H1 (cell line): Measurements from ENCODE around the gene KRT3. TPM values are rescaled to one million over a fixed set of nuclear protein-coding genes. Genes with fewer than 3 reads are reported as not detected.

Source experiments
- CTCF ChIA-PET: fragments of 300-600 bp; sonication (Branson Sonifier 250); formaldehyde crosslinking; loops from one replicate; lab custom pipeline; 2021; ENCODE audit not compliant: partially characterized antibody; lab: Charles Lee
- POLR2A ChIA-PET: fragments of 300-600 bp; sonication (Branson Sonifier 250); formaldehyde crosslinking; loops from one replicate; lab custom pipeline; 2021; ENCODE audit warnings: inconsistent platforms; ENCODE audit not compliant: partially characterized antibody; lab: Charles Lee
- DNase-seq, 2 experiments: peaks; one replicate each; pipeline versions ENCODE4 v3.0.0 to v3.0.0-alpha.2; 2010 to 2022; ENCODE audit warnings: low spot score in 2 of 2, low read depth in 1 of 2, mixed read lengths in 1 of 2
- FAIRE-seq: peaks from 2 replicates; lab custom pipeline; 2011; peaks lifted over from hg19 to GRCh38; lab: Jason Lieb, UNC
- H2AFZ ChIP-seq: 2 replicates; pipeline ENCODE4 v1.8.1; 2012; ENCODE audit warnings: low read length, inconsistent platforms
- H2AK5ac ChIP-seq: 2 replicates; pipeline ENCODE4 v1.6.1; 2013; ENCODE audit warnings: low read depth, low read length
- H2BK120ac ChIP-seq: replicated peaks from 2 replicates; pipeline ENCODE3; 2013; ENCODE audit warnings: low read depth, low read length, inconsistent platforms
- H2BK12ac ChIP-seq: 2 replicates; pipeline ENCODE4 v1.6.1; 2013; ENCODE audit warnings: low read depth, low read length
- H2BK15ac ChIP-seq: 2 replicates; pipeline ENCODE4 v1.6.1; 2013; ENCODE audit warnings: low read length
- H2BK20ac ChIP-seq: 2 replicates; pipeline ENCODE4 v1.6.1; 2013; ENCODE audit warnings: low read length
- H2BK5ac ChIP-seq: 2 replicates; pipeline ENCODE4 v1.6.1; 2013; ENCODE audit warnings: low read depth, low read length
- H3K14ac ChIP-seq: 2 replicates; pipeline ENCODE4 v1.6.1; 2013; ENCODE audit warnings: inconsistent platforms; ENCODE audit not compliant: insufficient read length
- H3K18ac ChIP-seq: 2 replicates; pipeline ENCODE4 v1.6.1; 2013; ENCODE audit warnings: low read length; ENCODE audit errors: extremely low read depth
- H3K23ac ChIP-seq: 2 replicates; pipeline ENCODE4 v1.6.1; 2013; ENCODE audit warnings: inconsistent platforms; ENCODE audit not compliant: insufficient read length
- H3K23me2 ChIP-seq: 2 replicates; pipeline ENCODE4 v1.6.1; 2013; ENCODE audit warnings: low read depth, low read length
- H3K27ac ChIP-seq: 2 replicates; pipeline ENCODE4 v1.6.1; 2011; ENCODE audit warnings: low read depth, low read length, inconsistent platforms
- H3K27me3 ChIP-seq, 4 experiments: replicated peaks in 1 of 4; 1 replicate in 1 of 4; 2 replicates in 3 of 4; pipeline versions ENCODE4 v1.6.1 to v1.8.1; 2011 to 2013; ENCODE audit warnings: low read length in 3 of 4, mild to moderate bottlenecking in 3 of 4, inconsistent platforms in 2 of 4, mixed read lengths in 2 of 4, moderate library complexity in 1 of 4; ENCODE audit not compliant: control insufficient read depth in 3 of 4, insufficient read depth in 3 of 4; ENCODE audit errors: extremely low read depth in 1 of 4
- H3K36me3 ChIP-seq, 4 experiments: 2 replicates each; pipeline versions ENCODE4 v1.6.1 to v1.8.1; 2011 to 2013; ENCODE audit warnings: mild to moderate bottlenecking in 4 of 4, low read length in 3 of 4, moderate library complexity in 2 of 4, control low read depth in 1 of 4, inconsistent platforms in 1 of 4; ENCODE audit not compliant: insufficient read depth in 4 of 4, control insufficient read depth in 2 of 4
- H3K4ac ChIP-seq: replicated peaks from 2 replicates; pipeline ENCODE3; 2013; ENCODE audit warnings: low read length, low read depth, mixed read lengths, inconsistent platforms; ENCODE audit not compliant: insufficient read length
- H3K4me1 ChIP-seq, 4 experiments: replicated peaks in 1 of 4; 1 replicate in 1 of 4; 2 replicates in 3 of 4; pipeline versions ENCODE4 v1.6.1 to v1.8.1; 2011 to 2013; ENCODE audit warnings: low read length in 3 of 4, inconsistent platforms in 2 of 4, mixed read lengths in 1 of 4; ENCODE audit not compliant: insufficient read depth in 4 of 4, control insufficient read depth in 3 of 4
- H3K4me2 ChIP-seq, 2 experiments: 2 replicates each; pipeline versions ENCODE4 v1.6.1 to v1.8.1; 2011 to 2013; ENCODE audit warnings: low read depth in 2 of 2, low read length in 2 of 2, control low read depth in 1 of 2, inconsistent platforms in 1 of 2, mild to moderate bottlenecking in 1 of 2; ENCODE audit not compliant: insufficient read depth in 1 of 2
- H3K4me3 ChIP-seq, 4 experiments: fragments of 200-600, 300-600 bp in 1 of 4; sonication (generic), shearing (Covaris generic), sonication (Bioruptor Twin) in 1 of 4; 2 replicates each; pipeline versions ENCODE4 v1.5.1 to v1.8.1; 2011 to 2016; ENCODE audit warnings: low read length in 4 of 4, low read depth in 3 of 4, control low read depth in 2 of 4, inconsistent platforms in 2 of 4, mild to moderate bottlenecking in 2 of 4, mixed read lengths in 1 of 4, moderate library complexity in 1 of 4; ENCODE audit not compliant: insufficient read depth in 2 of 4; ENCODE audit errors: extremely low read depth in 1 of 4
- H3K56ac ChIP-seq: replicated peaks from 2 replicates; pipeline ENCODE3; 2013; ENCODE audit warnings: low read depth, mild to moderate bottlenecking, mixed read lengths, low read length, inconsistent platforms; ENCODE audit not compliant: insufficient read length
- H3K79me1 ChIP-seq: 2 replicates; pipeline ENCODE4 v1.6.1; 2013; ENCODE audit warnings: low read depth, low read length, control low read depth
- H3K79me2 ChIP-seq, 2 experiments: 2 replicates each; pipeline versions ENCODE4 v1.6.1 to v1.8.1; 2012 to 2013; ENCODE audit warnings: low read length in 2 of 2, mild to moderate bottlenecking in 2 of 2, inconsistent platforms in 1 of 2; ENCODE audit not compliant: insufficient read depth in 2 of 2, control insufficient read depth in 1 of 2
- H3K9ac ChIP-seq, 4 experiments: replicated peaks in 1 of 4; 1 replicate in 1 of 4; 2 replicates in 3 of 4; pipeline versions ENCODE4 v1.6.1 to v1.8.1; 2011 to 2013; ENCODE audit warnings: low read depth in 3 of 4, low read length in 3 of 4, control low read depth in 2 of 4, mild to moderate bottlenecking in 2 of 4, moderate library complexity in 2 of 4, inconsistent platforms in 1 of 4; ENCODE audit errors: extremely low read depth in 1 of 4
- H3K9me3 ChIP-seq, 2 experiments: 2 replicates each; pipeline versions ENCODE4 v1.6.1 to v1.8.1; 2012 to 2013; ENCODE audit warnings: mild to moderate bottlenecking in 2 of 2, moderate library complexity in 2 of 2, control low read depth in 1 of 2, inconsistent platforms in 1 of 2, low read depth in 1 of 2, low read length in 1 of 2, mixed read lengths in 1 of 2; ENCODE audit not compliant: insufficient read depth in 2 of 2
- H4K20me1 ChIP-seq, 2 experiments: replicated peaks in 1 of 2; 2 replicates each; pipeline versions ENCODE3 to v1.8.1; 2011 to 2013; ENCODE audit warnings: inconsistent platforms in 2 of 2, low read length in 2 of 2, mild to moderate bottlenecking in 1 of 2; ENCODE audit not compliant: insufficient read depth in 2 of 2, control insufficient read depth in 1 of 2
- H4K5ac ChIP-seq: 2 replicates; pipeline ENCODE4 v1.6.1; 2013; ENCODE audit warnings: low read length, low read depth, mixed read lengths, inconsistent platforms; ENCODE audit not compliant: insufficient read length
- H4K8ac ChIP-seq: 2 replicates; pipeline ENCODE4 v1.8.0; 2013; ENCODE audit warnings: mild to moderate bottlenecking, moderate library complexity, low read length, inconsistent platforms; ENCODE audit not compliant: insufficient read depth; ENCODE audit errors: extremely low read depth
- H4K91ac ChIP-seq: replicated peaks from 2 replicates; pipeline ENCODE3; 2013; ENCODE audit warnings: low read length, mixed read lengths, inconsistent platforms; ENCODE audit not compliant: insufficient read length
- CHD2 ChIP-seq: IDR thresholded peaks from 2 replicates; pipeline ENCODE4 v1.6.1; 2012; ENCODE audit warnings: low read length, improper control_type of control experiment
- CTBP2 ChIP-seq: IDR thresholded peaks from 2 replicates; pipeline ENCODE4 v1.7.0; 2011; ENCODE audit warnings: borderline replicate concordance, mild to moderate bottlenecking, moderate library complexity, mixed read lengths, low read length; ENCODE audit not compliant: insufficient read depth, insufficient read length
- EP300 ChIP-seq, 2 experiments: IDR thresholded peaks; 1 replicate in 1 of 2; 2 replicates in 1 of 2; pipeline ENCODE4 v1.6.1; 2011 to 2012; ENCODE audit warnings: low read depth in 2 of 2, low read length in 2 of 2, mild to moderate bottlenecking in 2 of 2, borderline replicate concordance in 1 of 2, inconsistent platforms in 1 of 2, moderate library complexity in 1 of 2
- GABPA ChIP-seq: IDR thresholded peaks from 2 replicates; pipeline ENCODE4 v1.6.1; 2011; ENCODE audit warnings: mild to moderate bottlenecking, low read length, moderate library complexity, borderline replicate concordance; ENCODE audit not compliant: insufficient read depth
- JUN ChIP-seq: IDR thresholded peaks from 2 replicates; pipeline ENCODE4 v1.6.1; 2011; ENCODE audit warnings: low read depth, mild to moderate bottlenecking, improper control_type of control experiment, low read length
- KDM1A ChIP-seq: fragments of 200-600, 300-600 bp; sonication (generic); IDR thresholded peaks from 2 replicates; pipeline ENCODE4 v1.7.1; 2016; ENCODE audit warnings: mild to moderate bottlenecking, low read length, borderline replicate concordance
- MAFK ChIP-seq: IDR thresholded peaks from 2 replicates; pipeline ENCODE4 v1.6.1; 2012; ENCODE audit warnings: low read depth, mild to moderate bottlenecking, improper control_type of control experiment, low read length
- PHF8 ChIP-seq: fragments of 200-600 bp; sonication (generic); conservative IDR thresholded peaks from 2 replicates; pipeline ENCODE4 v1.7.1; 2012; ENCODE audit warnings: low read depth, mild to moderate bottlenecking, inconsistent platforms, low read length, moderate library complexity
- SIX5 ChIP-seq: IDR thresholded peaks from 2 replicates; pipeline ENCODE4 v1.6.1; 2011; ENCODE audit warnings: mild to moderate bottlenecking, low read depth, low read length
- SP1 ChIP-seq: IDR thresholded peaks from 2 replicates; pipeline ENCODE4 v1.6.1; 2011; ENCODE audit warnings: low read depth, low read length
- WGBS, 2 experiments: shearing (Covaris generic) in 1 of 2; methylation state at CpG; one replicate each; pipeline versions ENCODE4 v1.1.6 to v1.1.7; 2013 to 2015; ENCODE audit warnings: low lambda C conversion rate in 2 of 2, mixed read lengths in 2 of 2, inconsistent platforms in 1 of 2, low coverage in 1 of 2, missing lambda C conversion rate in 1 of 2; ENCODE audit not compliant: insufficient replicate concordance in 2 of 2, insufficient coverage in 1 of 2, insufficient read length in 1 of 2; ENCODE audit errors: extremely low coverage in 1 of 2, missing lambda C conversion rate in 1 of 2; 5-methylcytosine and 5-hydroxymethylcytosine counted together
- polyA plus RNA-seq, 7 experiments: library from polyadenylated mRNA; depleted of rRNA in 3 of 7; stranded (reverse) in 5 of 7; unstranded in 2 of 7; fragments of >200 nt in 5 of 7; fragments of 200-250 nt in 2 of 7; gene quantifications; 1 replicate in 5 of 7; 2 replicates in 1 of 7; 4 replicates in 1 of 7; pipeline versions ENCODE4 v1.2.1 to v1.2.3, GENCODE V29; 2011 to 2013; ENCODE audit warnings: missing spikeins in 2 of 7, mixed read lengths in 2 of 7
- total RNA-seq: library from RNA; stranded (reverse); fragmentation: NEBNext Ultra II Directional; extraction: Animal tissue kit (Norgen Biotek cat#: 25700); gene quantifications from 2 replicates; pipeline ENCODE4 v1.2.1, GENCODE V29; 2021
- TF ChIP-seq, protein P1 (sequence below): IDR thresholded peaks from 2 replicates; pipeline ENCODE4 v1.6.1; 2012; ENCODE audit warnings: low read length, inconsistent platforms
- TF ChIP-seq, protein P2 (sequence below): IDR thresholded peaks from 2 replicates; pipeline ENCODE4 v1.6.1; 2011; ENCODE audit warnings: low read depth, mild to moderate bottlenecking, low read length; ENCODE audit not compliant: insufficient read depth

The KRT3 gene
- total and polyA plus RNA-seq, 2 of the 8 experiments (the other 6 are each of a cell fraction or from before 2014, with no cell fraction given): not detected

DNA sequence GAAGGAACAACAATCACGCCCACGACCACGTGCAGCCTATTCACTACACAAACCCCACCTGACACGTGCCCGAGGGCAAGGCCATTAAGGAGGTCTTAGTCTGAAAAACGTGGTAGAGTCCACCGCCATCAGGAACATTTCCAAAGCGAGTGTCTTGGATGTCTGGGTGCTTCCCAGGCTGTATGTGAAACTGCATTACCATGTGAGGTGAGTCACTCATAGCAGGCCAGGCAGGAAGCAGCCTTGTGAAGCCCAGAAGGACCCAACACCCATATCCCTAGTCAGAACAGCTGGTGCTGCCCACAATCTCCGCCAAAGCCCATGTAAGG, 41.5 kb upstream of the KRT3 start:
- 78% methylated on average over 9 of the region's 9 CpGs; no CpG with 5 or more reads in 1 of the 2 experiments for WGBS, 2 experiments
- FAIRE-seq: no peak
- TF ChIP-seq MAFK (no peak), CHD2 (no peak), CTBP2 (no peak), GABPA (no peak), EP300 (IDR thresholded peaks at IDR 0.05; ENCODE audit: borderline replicate concordance in 1 of 2, low read depth in 2 of 2, low read length in 2 of 2) (no peak), JUN (no peak), SIX5 (no peak), PHF8 (no peak), KDM1A (no peak), SP1 (no peak)
- TF ChIP-seq, protein P1, sequence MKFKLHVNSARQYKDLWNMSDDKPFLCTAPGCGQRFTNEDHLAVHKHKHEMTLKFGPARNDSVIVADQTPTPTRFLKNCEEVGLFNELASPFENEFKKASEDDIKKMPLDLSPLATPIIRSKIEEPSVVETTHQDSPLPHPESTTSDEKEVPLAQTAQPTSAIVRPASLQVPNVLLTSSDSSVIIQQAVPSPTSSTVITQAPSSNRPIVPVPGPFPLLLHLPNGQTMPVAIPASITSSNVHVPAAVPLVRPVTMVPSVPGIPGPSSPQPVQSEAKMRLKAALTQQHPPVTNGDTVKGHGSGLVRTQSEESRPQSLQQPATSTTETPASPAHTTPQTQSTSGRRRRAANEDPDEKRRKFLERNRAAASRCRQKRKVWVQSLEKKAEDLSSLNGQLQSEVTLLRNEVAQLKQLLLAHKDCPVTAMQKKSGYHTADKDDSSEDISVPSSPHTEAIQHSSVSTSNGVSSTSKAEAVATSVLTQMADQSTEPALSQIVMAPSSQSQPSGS: no peak
- TF ChIP-seq, protein P2, sequence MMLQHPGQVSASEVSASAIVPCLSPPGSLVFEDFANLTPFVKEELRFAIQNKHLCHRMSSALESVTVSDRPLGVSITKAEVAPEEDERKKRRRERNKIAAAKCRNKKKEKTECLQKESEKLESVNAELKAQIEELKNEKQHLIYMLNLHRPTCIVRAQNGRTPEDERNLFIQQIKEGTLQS: no peak

More for the DNA sequence above, 41.5 kb upstream of the KRT3 start:
- no peak overlapping the region for H3K23ac ChIP-seq
- no peak overlapping the region for H3K4me2 ChIP-seq
- H3K27ac ChIP-seq: no peak overlapping the region
- no peak overlapping the region for H4K91ac ChIP-seq
- H3K9me3 ChIP-seq: no peaks in the 10 kb centered on the region
- no peak overlapping the region for H2BK15ac ChIP-seq
- no peak overlapping the region; the same call in 1 of the 2 replicates for H2AK5ac ChIP-seq
- no peak overlapping the region for H2BK120ac ChIP-seq
- no peaks in the 10 kb centered on the region for H3K4me1 ChIP-seq
- H3K14ac ChIP-seq: no peak overlapping the region
- no peak overlapping the region for H4K5ac ChIP-seq
- ChIA-PET CTCF (interaction anchor here (1.4 kb wide), 1 partner anchor 48 kb away, joined by 6 read pairs; no protein-coding TSS in a partner anchor), POLR2A (interaction anchor here (0.8 kb wide), 1 partner anchor 15 kb away, joined by 3 read pairs; no protein-coding TSS in a partner anchor)
- no peak overlapping the region for H3K56ac ChIP-seq
- no peak overlapping the region for H4K8ac ChIP-seq
- H3K9ac ChIP-seq: no peak overlapping the region
- H3K23me2 ChIP-seq: no peaks in the 10 kb centered on the region
- H3K4me3 ChIP-seq: no peak overlapping the region
- H2BK12ac ChIP-seq: no peak overlapping the region
- no peak overlapping the region for H3K18ac ChIP-seq
- H4K20me1 ChIP-seq: no peaks in the 10 kb centered on the region
- no peaks in the 10 kb centered on the region for H3K36me3 ChIP-seq
- H2BK5ac ChIP-seq: no peak overlapping the region
- no peak overlapping the region for H2BK20ac ChIP-seq
- no peak for DNase-seq
- H3K79me2 ChIP-seq: no peaks in the 10 kb centered on the region
- no peak overlapping the region for H3K4ac ChIP-seq
- H3K27me3 ChIP-seq: peaks cover 0 to 2% (median 0%) of the 10 kb centered on the region in 4 experiments; a peak in 1 of 7 replicates
- no peak overlapping the region for H2AFZ ChIP-seq
- H3K79me1 ChIP-seq: no peaks in the 10 kb centered on the region
